HG03457 (cell line): ENCODE measurements around the gene PBXIP1.

Experiments
- ATAC-seq: cut with Tn5 transposase; IDR thresholded peaks from one replicate; pipeline ENCODE4 v1.9.1; 2021; ENCODE audit warnings: moderate number of reproducible peaks; ENCODE audit not compliant: unreplicated experiment

Gene PBXIP1

GRCh38 chr1:154958681-154959425 lies 3.0 kb upstream of the PBXIP1 start:
- ATAC-seq, result no peak

DNA sequence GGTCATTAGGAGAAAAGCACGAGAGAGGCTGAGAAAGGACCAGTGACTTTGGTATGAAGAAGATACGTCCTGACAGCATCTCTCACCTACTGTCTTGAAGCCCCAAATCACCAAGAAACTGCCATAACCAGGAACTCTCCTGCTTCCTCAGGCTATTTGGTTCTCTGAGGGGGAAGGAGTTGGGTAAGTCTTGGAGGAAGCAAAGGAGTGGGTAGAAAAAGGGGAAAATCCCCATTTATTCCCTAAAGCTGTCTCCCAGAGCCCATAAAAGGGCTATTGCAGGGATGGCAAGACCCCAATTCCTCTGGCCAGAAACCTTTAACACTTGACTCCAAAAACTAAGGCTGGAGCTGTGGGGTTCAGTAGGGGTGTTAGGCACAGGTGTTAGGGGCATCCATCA lies 2.1 kb upstream of the PBXIP1 start:
- ATAC-seq, result no peak

- ATAC-seq, result no peak
Observed at GRCh38 chr1:154957091-154957657, 1.3 kb upstream of the PBXIP1 start.

- ATAC-seq, result no peak
Observed at GRCh38 chr1:154956544-154956941, 644 bp upstream of the PBXIP1 start.

GRCh38 chr1:154955039-154955717 lies 721 bp downstream of the PBXIP1 start:
- peak; percentile 48 for ATAC-seq

GRCh38 chr1:154954541-154954940 lies 1.4 kb downstream of the PBXIP1 start:
- no peak for ATAC-seq

GRCh38 chr1:154953611-154954038 lies 2.3 kb downstream of the PBXIP1 start:
- no peak for ATAC-seq

GRCh38 chr1:154952664-154953063 lies 3.2 kb downstream of the PBXIP1 start:
- no peak for ATAC-seq

DNA sequence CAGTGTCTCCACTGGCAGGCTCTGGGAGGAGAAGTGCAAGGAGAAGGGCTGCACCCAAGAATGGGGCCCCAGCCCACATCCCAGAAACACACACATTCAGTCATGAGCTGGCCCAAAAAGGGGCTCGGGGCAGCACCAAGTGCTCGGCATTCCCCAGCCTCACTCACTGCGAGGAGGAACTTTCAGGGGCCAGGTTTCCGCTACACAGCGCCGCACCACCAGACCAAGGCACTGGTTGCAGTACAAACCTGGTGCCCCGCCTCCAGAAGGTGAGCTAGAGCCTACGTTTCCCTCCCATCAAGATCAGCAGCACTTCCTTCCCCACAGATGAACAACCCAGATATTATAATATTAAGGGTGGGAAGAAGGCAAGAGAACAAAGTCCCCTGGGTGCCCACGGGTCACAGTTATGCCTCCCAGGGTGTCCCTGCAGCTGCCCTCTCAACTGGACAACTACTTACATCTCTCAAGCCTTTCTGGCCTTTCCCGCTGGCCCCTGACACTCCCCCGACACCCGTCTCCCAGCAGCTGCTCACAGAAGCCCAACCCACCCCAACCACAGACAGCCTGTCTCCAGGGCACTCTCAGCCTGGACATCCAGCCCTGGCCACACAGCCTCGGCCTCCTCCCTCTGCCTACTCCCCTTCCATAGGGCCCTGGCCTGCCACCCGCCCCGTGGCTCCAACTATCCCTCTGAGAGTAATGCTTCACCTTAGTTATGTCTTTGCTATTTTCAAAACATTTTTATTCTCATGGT lies 3.8 kb downstream of the PBXIP1 start:
- ATAC-seq, result no peak

DNA sequence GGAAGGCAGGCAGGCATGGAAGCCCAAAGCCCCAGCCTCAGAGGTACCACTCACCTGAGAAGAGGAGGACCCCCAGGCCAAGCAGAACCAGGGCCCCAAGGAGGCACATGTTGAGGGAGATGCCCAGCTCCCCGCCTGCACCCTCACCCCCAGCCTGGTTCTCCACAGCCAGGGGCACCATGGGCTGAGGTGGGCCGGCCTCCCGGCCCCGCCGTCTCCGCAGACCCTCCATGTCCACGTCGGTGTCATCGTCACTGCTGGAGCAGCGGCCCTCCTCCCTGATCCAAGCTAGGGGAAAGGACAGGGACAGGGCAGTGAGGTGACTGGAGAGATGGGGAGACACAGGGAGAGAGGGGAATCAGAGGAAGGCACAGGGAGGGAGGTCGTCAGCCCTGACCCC lies 7.8 kb downstream of the PBXIP1 start:
- ATAC-seq, result no peak

- ATAC-seq, result no peak
Observed at GRCh38 chr1:154945962-154946850, 9.7 kb downstream of the PBXIP1 start.

DNA sequence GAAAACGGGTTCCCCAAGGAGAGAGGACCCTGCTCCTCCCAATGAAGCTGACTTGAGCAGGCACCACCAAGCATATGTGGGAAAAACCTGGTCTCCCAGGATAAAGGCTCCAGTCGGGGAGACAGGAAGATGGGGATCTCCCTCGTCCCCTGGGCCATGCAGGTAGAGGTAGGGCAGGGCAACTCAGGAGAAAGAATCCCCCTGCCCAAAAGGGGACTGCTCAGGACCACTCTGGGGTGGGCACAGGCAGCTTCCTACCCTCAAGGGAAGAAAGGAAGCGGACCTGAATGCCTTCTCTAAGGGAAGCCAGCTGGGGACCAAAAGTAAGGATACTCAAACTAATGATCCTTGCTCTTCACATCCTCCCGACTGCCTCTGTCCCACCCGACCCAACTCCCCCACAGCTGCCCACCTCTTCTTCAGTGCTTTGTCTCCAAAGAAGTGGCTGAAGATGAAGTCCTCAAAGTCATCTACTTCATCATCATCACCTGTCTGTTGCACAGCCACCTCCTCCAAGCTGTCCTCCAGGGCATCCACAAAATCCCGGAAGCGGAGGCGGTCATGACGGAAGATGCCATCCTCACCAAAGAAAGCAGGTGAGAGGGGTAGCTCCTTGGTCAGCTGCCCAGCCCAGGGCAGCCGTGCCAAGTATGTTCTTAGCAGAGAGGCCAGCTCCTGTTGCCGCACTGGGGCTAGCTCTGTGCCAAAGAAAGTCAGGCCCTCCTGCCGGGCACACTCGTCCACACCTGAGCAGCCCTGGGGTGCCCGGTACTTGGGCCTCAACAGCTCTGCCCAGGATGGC lies 10.5 kb downstream of the PBXIP1 start:
- no peak for ATAC-seq

GRCh38 chr1:154944401-154945159 lies 11.3 kb downstream of the PBXIP1 start:
- ATAC-seq, result no peak

DNA sequence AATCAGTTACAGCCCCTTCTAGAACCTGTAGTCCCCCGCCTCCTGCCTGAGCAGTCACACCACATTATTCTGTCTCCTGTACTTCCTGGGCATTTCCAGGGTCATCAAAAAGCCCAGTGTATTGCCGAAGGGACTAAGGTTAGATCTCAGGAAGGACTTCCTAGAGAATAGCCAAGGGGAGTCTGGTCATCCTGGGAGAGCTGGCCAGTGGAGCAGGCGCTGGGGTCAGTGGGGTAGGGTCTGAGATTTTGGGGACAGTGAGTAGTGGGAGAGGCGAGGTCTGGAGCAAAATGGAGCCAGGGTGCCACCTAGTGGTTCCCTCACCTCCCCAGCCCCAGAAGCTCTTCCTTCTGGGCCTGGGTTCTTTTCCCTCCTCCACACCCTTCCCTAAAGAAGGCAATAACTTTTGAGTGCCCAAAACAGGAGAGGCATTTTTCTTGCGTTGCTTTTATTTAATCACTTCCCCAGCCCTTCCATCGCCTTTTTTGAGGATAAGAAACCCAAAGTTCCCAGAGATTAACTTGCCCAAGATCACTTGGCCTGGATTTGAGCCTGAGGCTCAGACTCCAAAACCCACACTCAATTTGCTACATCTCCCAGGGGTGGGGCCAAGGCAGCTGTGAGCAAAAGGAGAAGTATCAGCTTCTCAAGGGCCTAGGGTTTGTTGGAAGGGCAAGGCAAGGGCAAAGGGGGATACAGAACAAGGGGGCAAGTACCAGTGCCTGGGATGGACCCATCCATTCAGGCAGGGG lies 12.1 kb downstream of the PBXIP1 start:
- ATAC-seq, result no peak

GRCh38 chr1:154941333-154942013 lies 14.4 kb downstream of the PBXIP1 start:
- ATAC-seq, result no peak

DNA sequence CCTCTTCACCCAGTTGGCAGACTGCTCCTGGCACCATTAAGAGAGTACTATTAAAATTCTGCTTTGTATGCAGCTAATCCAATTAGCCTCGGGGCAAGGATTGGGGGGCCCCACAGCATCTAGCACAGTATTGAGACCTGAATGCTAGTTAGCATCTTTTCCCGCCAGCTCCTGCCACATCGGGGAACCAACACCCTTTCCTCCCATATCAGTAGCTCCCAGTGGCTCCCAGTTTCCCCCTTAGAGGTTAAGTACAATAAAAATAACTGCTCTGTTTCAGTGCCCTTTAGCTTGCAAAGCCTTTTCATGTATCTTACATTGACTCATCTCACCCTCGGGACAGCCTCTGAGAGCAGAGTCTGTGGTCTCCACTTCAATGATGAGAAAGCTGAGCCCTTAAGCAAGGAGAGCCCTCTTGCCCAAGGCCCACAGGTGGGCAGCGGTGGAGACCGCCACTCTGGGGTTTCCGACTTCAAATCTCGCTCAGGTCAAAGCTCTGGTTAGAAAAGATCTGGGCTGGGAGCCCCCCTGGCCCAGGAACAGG lies 15.2 kb downstream of the PBXIP1 start:
- no peak for ATAC-seq

DNA sequence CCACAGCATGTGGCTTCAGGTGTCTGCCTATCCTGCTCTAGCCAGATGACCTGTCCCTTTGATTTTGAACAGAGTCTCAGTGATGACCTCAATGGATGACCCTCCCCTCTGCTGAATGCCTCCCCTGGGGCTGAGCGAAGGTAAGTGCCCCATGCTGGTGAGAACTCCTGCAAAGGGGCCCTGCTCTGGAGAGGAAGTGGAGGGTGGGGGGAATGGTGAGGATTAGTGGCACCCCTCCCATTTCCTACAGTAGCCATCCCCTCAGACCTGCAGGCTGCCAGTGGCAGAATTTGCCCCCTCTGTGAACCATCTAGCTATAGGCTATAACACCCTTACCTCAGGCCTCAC lies 15.7 kb downstream of the PBXIP1 start:
- ATAC-seq, result no peak
